Measurements from ENCODE around the gene ZZZ3. TPM values are rescaled to one million over a fixed set of nuclear protein-coding genes. Genes with fewer than 3 reads are reported as not detected.

The ZZZ3 gene
- polyA plus RNA-seq, 1 experiment = 46.2 TPM

- CTCF ChIA-PET = interaction anchor here (0.6 kb wide), 1 partner anchor 279 kb away, joined by 4 read pairs; no protein-coding TSS in a partner anchor
- peak; percentile 11; the same call in 1 of the 2 replicates for TF ChIP-seq CTCF (IDR thresholded peaks at IDR 0.05; ENCODE audit: low read depth, low read length)
- Histone ChIP-seq H3K9me3 (ENCODE audit: control insufficient read depth, insufficient read depth, low read length) (no peaks in the 10 kb centered on the region; the same call in 1 of the 2 replicates), H3K27me3 (ENCODE audit: control insufficient read depth, insufficient read depth, low read length) (no peaks in the 10 kb centered on the region), H3K27ac (ENCODE audit: low read depth, low read length) (no peak overlapping the region), H3K4me3 (ENCODE audit: low read depth, low read length) (no peak overlapping the region)
- DNase-seq (ENCODE audit: low read depth, low spot score) = no peak
- POLR2A ChIA-PET = interaction anchor here (0.6 kb wide), 1 partner anchor 536 kb away, joined by 3 read pairs; no protein-coding TSS in a partner anchor
Measured at GRCh38 chr1:77687519-77687906, 5.1 kb upstream of the ZZZ3 start.

- ChIA-PET POLR2A (no interaction called here), CTCF (no interaction called here)
- no peak for DNase-seq (ENCODE audit: low read depth, low spot score)
- TF ChIP-seq CTCF (IDR thresholded peaks at IDR 0.05; ENCODE audit: low read depth, low read length) = no peak
- Histone ChIP-seq H3K4me3 (ENCODE audit: low read depth, low read length) (no peak overlapping the region), H3K9me3 (ENCODE audit: control insufficient read depth, insufficient read depth, low read length) (no peaks in the 10 kb centered on the region; the same call in 1 of the 2 replicates), H3K27ac (ENCODE audit: low read depth, low read length) (no peak overlapping the region), H3K27me3 (ENCODE audit: control insufficient read depth, insufficient read depth, low read length) (no peaks in the 10 kb centered on the region)
Measured at GRCh38 chr1:77686796-77687518, 4.5 kb upstream of the ZZZ3 start.

GRCh38 chr1:77683160-77684148 is 996 bp upstream of the ZZZ3 start:
- ChIA-PET CTCF (interaction anchor here (0.5 to 2.4 kb wide), 28 partner anchors 10 to 542 kb away, joined by 3 to 8 read pairs (median 3); partner anchors contain the start of gene USP33), POLR2A (interaction anchor here (0.6 to 1.7 kb wide), 11 partner anchors 10 to 442 kb away, joined by 3 to 23 read pairs (median 5); partner anchors contain the start of genes DNAJB4 and MIGA1)
- peak; percentile 72 for DNase-seq (ENCODE audit: low read depth, low spot score)
- Histone ChIP-seq H3K4me3 (ENCODE audit: low read depth, low read length) (peak overlapping the region; percentile 95), H3K9me3 (ENCODE audit: control insufficient read depth, insufficient read depth, low read length) (no peaks in the 10 kb centered on the region; the same call in 1 of the 2 replicates), H3K27ac (ENCODE audit: low read depth, low read length) (peak overlapping the region; percentile 87), H3K27me3 (ENCODE audit: control insufficient read depth, insufficient read depth, low read length) (no peaks in the 10 kb centered on the region)
- peak; percentile 73 for TF ChIP-seq CTCF (IDR thresholded peaks at IDR 0.05; ENCODE audit: low read depth, low read length)

GRCh38 chr1:77680173-77680572 is 2.3 kb downstream of the ZZZ3 start:
- no peak overlapping the region for H3K27ac ChIP-seq (ENCODE audit: low read depth, low read length)
- no peak for TF ChIP-seq CTCF (IDR thresholded peaks at IDR 0.05; ENCODE audit: low read depth, low read length)
- DNase-seq (ENCODE audit: low read depth, low spot score) = no peak
- no peak overlapping the region for H3K4me3 ChIP-seq (ENCODE audit: low read depth, low read length)
- no peaks in the 10 kb centered on the region for H3K27me3 ChIP-seq (ENCODE audit: control insufficient read depth, insufficient read depth, low read length)
- no peaks in the 10 kb centered on the region; the same call in 1 of the 2 replicates for H3K9me3 ChIP-seq (ENCODE audit: control insufficient read depth, insufficient read depth, low read length)
- POLR2A ChIA-PET = no interaction called here
- CTCF ChIA-PET = interaction anchor here (0.8 kb wide), 1 partner anchor 11 kb away, joined by 3 read pairs; no protein-coding TSS in a partner anchor

Measured in AG04450 (cell line).